Transverse colon (tissue), 4 donors: ENCODE data around the gene LGALS7.

Source experiments
- CTCF ChIP-seq, 5 experiments: fragments of 200-600 bp in 3 of 5; fragments of 450-650 bp in 2 of 5; sonication (generic) in 3 of 5; IDR thresholded peaks; 1 replicate in 2 of 5; 2 replicates in 3 of 5; pipeline ENCODE4 v1.5.1; 2016 to 2017; ENCODE audit warnings: antibody characterized with exemption in 5 of 5, inconsistent platforms in 3 of 5, mild to moderate bottlenecking in 2 of 5, moderate library complexity in 1 of 5
- POLR2A ChIP-seq: fragments of 450-650 bp; IDR thresholded peaks from one replicate; pipeline ENCODE4 v1.6.1; 2016; ENCODE audit warnings: antibody characterized with exemption, mild to moderate bottlenecking, moderate library complexity
- POLR2AphosphoS5 ChIP-seq, 3 donors: sonication (generic); formaldehyde crosslinking; IDR thresholded peaks; one replicate each; pipeline ENCODE4 v1.6.1; 2016; ENCODE audit warnings: antibody characterized with exemption in 3 of 3

- TF ChIP-seq CTCF (IDR thresholded peaks at IDR 0.05): no peak
- TF ChIP-seq POLR2AphosphoS5 (IDR thresholded peaks at IDR 0.05): no peak
- no peak for TF ChIP-seq POLR2A
Measured at GRCh38 chr19:38744874-38745273, 28.4 kb downstream of the LGALS7 start.
